GM23248 (cell line): ENCODE measurements around the gene CLK3. TPM values are rescaled to one million over a fixed set of nuclear protein-coding genes. Genes with fewer than 3 reads are reported as not detected.

Experiments used
- DNase-seq: peaks from one replicate; pipeline ENCODE4 v3.0.0-alpha.2; 2015
- H2AFZ ChIP-seq: fragments of 200-600 bp; sonication (generic); 2 replicates; pipeline ENCODE4 v1.6.1; 2016; ENCODE audit warnings: antibody characterized with exemption
- H3F3A ChIP-seq: fragments of 200-600 bp; sonication (generic); 2 replicates; pipeline ENCODE4 v1.6.1; 2016; ENCODE audit warnings: mild to moderate bottlenecking, antibody characterized with exemption, mixed run types; ENCODE audit not compliant: insufficient read depth
- H3K27ac ChIP-seq: fragments of 200-600 bp; sonication (generic); 2 replicates; pipeline ENCODE4 v1.5.1; 2016; ENCODE audit warnings: mild to moderate bottlenecking
- H3K27me3 ChIP-seq: fragments of 200-600 bp; sonication (generic); replicated peaks from 2 replicates; pipeline ENCODE4 v1.6.1; 2016; ENCODE audit warnings: mild to moderate bottlenecking; ENCODE audit not compliant: insufficient read depth
- H3K36me3 ChIP-seq: fragments of 200-600 bp; sonication (generic); 2 replicates; pipeline ENCODE4 v1.6.1; 2016; ENCODE audit warnings: low read depth, mild to moderate bottlenecking
- H3K4me1 ChIP-seq: fragments of 200-600 bp; sonication (generic); 2 replicates; pipeline ENCODE4 v1.6.1; 2016; ENCODE audit warnings: mild to moderate bottlenecking; ENCODE audit not compliant: insufficient read depth
- H3K4me2 ChIP-seq: fragments of 200-600 bp; sonication (generic); one replicate; pipeline ENCODE4 v1.6.1; 2016; ENCODE audit warnings: mild to moderate bottlenecking; ENCODE audit not compliant: unreplicated experiment
- H3K4me3 ChIP-seq: fragments of 200-600 bp; sonication (generic); 2 replicates; pipeline ENCODE4 v1.5.1; 2016; ENCODE audit warnings: mild to moderate bottlenecking
- H3K79me2 ChIP-seq: fragments of 200-600 bp; sonication (generic); 2 replicates; pipeline ENCODE4 v1.6.1; 2016; ENCODE audit warnings: mild to moderate bottlenecking; ENCODE audit not compliant: insufficient read depth
- H3K9ac ChIP-seq: fragments of 200-600 bp; sonication (generic); 2 replicates; pipeline ENCODE4 v1.6.1; 2016; ENCODE audit warnings: mild to moderate bottlenecking
- H3K9me2 ChIP-seq: fragments of 200-600 bp; sonication (generic); 2 replicates; pipeline ENCODE4 v1.6.1; 2016; ENCODE audit warnings: mixed run types, mild to moderate bottlenecking, moderate library complexity; ENCODE audit not compliant: insufficient read depth
- H3K9me3 ChIP-seq: fragments of 200-600 bp; sonication (generic); one replicate; pipeline ENCODE4 v1.6.1; 2017; ENCODE audit warnings: low read depth
- H4K20me1 ChIP-seq: fragments of 200-600 bp; sonication (generic); 2 replicates; pipeline ENCODE4 v1.6.0; 2016; ENCODE audit not compliant: insufficient read depth
- EZH2 ChIP-seq: fragments of 200-600 bp; sonication (generic); IDR thresholded peaks from 2 replicates; pipeline ENCODE4 v1.6.1; 2018; ENCODE audit warnings: antibody characterized with exemption, mild to moderate bottlenecking; ENCODE audit not compliant: insufficient read depth, poor library complexity, severe bottlenecking
- EZH2phosphoT487 ChIP-seq: fragments of 200-600 bp; sonication (generic); IDR thresholded peaks from 2 replicates; pipeline ENCODE4 v1.6.1; 2018; ENCODE audit warnings: antibody characterized with exemption, moderate library complexity, mild to moderate bottlenecking, low read depth; ENCODE audit not compliant: insufficient read depth
- WGBS, 2 experiments: methylation state at CpG; one replicate each; pipeline ENCODE4 v1.1.6; 2015 to 2017; ENCODE audit warnings: low lambda C conversion rate in 2 of 2, low coverage in 1 of 2; ENCODE audit errors: missing lambda C conversion rate in 2 of 2; 5-methylcytosine and 5-hydroxymethylcytosine counted together
- in situ Hi-C: fragments of 300-500 bp; cut with MboI; formaldehyde crosslinking; loops from 2 replicates; pipeline ENCODE4 v1.15.0; 2020
- polyA plus RNA-seq: library from polyadenylated mRNA; unstranded; fragments of >200 nt; fragmentation: Nextera tagmentation; extraction: Ambion mirVana; gene quantifications from 2 replicates; pipeline ENCODE4 v1.2.1, GENCODE V29; 2016
- total RNA-seq: library from RNA; depleted of rRNA; stranded (reverse); fragments of >200 nt; shearing (Covaris generic); gene quantifications from 2 replicates; pipeline ENCODE4 v1.2.3, GENCODE V29; 2014

CLK3 gene
- total and polyA plus RNA-seq, 2 experiments from 2014 or later, result 41.9 to 67.9 TPM

DNA sequence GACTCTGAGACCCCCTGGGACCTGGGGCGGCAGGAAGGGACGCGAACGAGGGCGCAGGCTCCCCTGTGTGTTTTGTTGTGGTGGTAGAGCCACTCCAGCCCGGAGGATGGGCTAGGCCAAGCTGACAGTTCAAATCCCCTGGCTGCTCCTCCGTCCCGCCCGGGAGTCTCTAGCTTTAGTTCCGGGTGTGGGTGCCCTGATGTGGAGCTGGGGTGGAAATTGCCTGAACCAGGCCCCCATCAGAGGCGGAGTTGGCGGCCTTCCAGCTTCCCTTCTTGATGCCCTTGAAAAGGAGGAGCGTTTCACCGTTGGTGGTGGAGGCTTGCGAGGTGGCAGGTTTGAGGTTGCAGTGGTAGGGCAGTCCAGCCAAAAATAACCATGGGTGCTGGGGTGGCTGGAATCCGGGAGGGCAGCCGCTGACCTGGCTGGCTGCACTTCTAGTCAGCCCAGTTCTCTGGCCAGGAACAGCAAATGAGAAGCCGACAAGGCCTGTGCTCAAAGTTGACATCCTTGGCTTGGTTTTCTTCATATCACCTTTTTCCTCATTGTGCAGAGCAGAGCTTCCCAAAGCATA, 817 bp downstream of the CLK3 start:
- Histone ChIP-seq H3K4me1 (peaks cover 16% of the 10 kb centered on the region), H3F3A (peaks cover 24% of the 10 kb centered on the region), H2AFZ (peak overlapping the region; percentile 89; the same call in 1 of the 2 replicates), H3K4me3 (peak overlapping the region; percentile 80), H3K4me2 (peak overlapping the region; percentile 82), H3K36me3 (0 out of 2 replicates have a peak, but pooled peaks cover under 1% of the 10 kb centered on the region), H3K9me3 (no peaks in the 10 kb centered on the region), H3K27me3 (no peaks in the 10 kb centered on the region), H3K9me2 (no peaks in the 10 kb centered on the region), H3K79me2 (peaks cover 58% of the 10 kb centered on the region), H3K9ac (peak overlapping the region; percentile 98), H4K20me1 (peaks cover 12% of the 10 kb centered on the region), H3K27ac (peak overlapping the region; percentile 90)
- peak; percentile 85 for DNase-seq
- WGBS, 2 experiments, result 2% methylated on average over 18 of the region's 18 CpGs
- in situ Hi-C loops, result no loop called here
- TF ChIP-seq EZH2 (no peak), EZH2phosphoT487 (no peak)

DNA sequence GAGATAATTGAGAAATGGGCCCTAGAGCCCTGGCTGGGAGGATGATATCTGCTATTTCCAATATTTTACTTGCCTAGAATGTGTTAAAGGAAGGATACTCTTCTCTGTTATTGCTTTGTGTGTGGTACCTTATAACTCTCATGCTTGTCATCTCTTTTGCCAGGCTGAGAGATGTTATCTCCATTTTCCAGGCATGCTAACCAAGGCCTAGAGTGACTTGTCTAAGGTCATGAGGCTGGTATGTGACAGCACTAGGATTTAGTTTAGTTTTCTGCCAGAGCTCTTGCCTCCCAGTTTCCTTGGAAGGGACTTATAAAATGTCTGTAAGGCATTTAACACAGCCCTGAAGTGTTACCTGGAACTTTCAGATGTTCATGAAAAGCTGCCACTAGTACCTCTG, 1.4 kb downstream of the CLK3 start:
- in situ Hi-C loops, result no loop called here
- H4K20me1 ChIP-seq, result peaks cover 14% of the 10 kb centered on the region

DNA sequence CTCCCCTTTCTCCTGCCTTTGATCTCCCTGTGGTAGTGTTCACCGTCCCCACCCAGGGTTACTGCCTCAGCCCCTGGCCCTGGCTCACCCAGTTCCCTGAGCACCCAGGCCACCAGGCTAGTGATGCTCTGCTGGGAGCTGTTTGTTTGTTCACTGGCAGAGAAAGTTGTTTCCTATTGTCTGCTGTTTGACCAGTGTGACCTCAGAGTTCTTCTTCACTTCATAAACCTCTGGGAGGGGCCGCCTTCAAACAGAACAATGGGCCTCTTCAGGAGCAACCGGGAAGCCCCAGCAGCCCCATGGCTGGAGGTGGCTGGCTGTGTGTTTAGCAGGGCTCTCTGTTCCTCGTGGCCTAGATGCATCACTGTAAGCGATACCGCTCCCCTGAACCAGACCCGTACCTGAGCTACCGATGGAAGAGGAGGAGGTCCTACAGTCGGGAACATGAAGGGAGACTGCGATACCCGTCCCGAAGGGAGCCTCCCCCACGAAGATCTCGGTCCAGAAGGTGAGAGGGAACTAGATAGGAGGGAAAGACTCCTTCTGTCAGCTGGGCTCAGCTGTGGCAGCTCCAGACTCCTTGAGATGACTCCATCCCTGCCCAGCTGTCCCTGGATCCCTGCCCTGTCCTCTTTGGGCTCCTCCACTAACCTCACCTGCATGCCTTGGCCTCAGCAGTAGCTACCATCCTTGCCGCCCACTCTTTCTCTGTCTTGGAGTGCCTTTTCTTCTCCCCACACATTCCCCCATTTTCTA, 3.4 kb downstream of the CLK3 start:
- H3K27me3 ChIP-seq, result no peaks in the 10 kb centered on the region
- no peak for DNase-seq
- no peak overlapping the region for H3K27ac ChIP-seq
- no peak overlapping the region for H3K4me3 ChIP-seq
- H3K9ac ChIP-seq, result no peak overlapping the region
- TF ChIP-seq EZH2phosphoT487, result no peak
- no peak for TF ChIP-seq EZH2
- no peak overlapping the region for H3K4me2 ChIP-seq
- H4K20me1 ChIP-seq, result peaks cover 14% of the 10 kb centered on the region
- peaks cover 84% of the 10 kb centered on the region for H3K79me2 ChIP-seq
- H2AFZ ChIP-seq, result no peak overlapping the region
- peaks cover 16% of the 10 kb centered on the region for H3K4me1 ChIP-seq
- in situ Hi-C loops, result no loop called here
- H3K9me2 ChIP-seq, result no peaks in the 10 kb centered on the region
- peaks cover 22% of the 10 kb centered on the region for H3K36me3 ChIP-seq
- WGBS, 2 experiments, result 81 to 84% methylated on average over 15 of the region's 15 CpGs
- H3F3A ChIP-seq, result peaks cover 17% of the 10 kb centered on the region; the same call in 1 of the 2 replicates
- H3K9me3 ChIP-seq, result no peaks in the 10 kb centered on the region

More for the DNA sequence above, 1.4 kb downstream of the CLK3 start:
- Histone ChIP-seq H3K79me2 (peaks cover 64% of the 10 kb centered on the region), H3K27me3 (no peaks in the 10 kb centered on the region), H3K4me3 (peak overlapping the region; percentile 80), H3K4me1 (peaks cover 16% of the 10 kb centered on the region), H3K9me2 (no peaks in the 10 kb centered on the region), H3K4me2 (peak overlapping the region; percentile 82), H2AFZ (no peak overlapping the region), H3K27ac (peak overlapping the region; percentile 90), H3K9ac (peak overlapping the region; percentile 98), H3K36me3 (peaks cover 6% of the 10 kb centered on the region; the same call in 1 of the 2 replicates), H3K9me3 (no peaks in the 10 kb centered on the region), H3F3A (peaks cover 24% of the 10 kb centered on the region)
- no peak for TF ChIP-seq EZH2phosphoT487
- no peak for TF ChIP-seq EZH2
- peak; percentile 51 for DNase-seq

DNA sequence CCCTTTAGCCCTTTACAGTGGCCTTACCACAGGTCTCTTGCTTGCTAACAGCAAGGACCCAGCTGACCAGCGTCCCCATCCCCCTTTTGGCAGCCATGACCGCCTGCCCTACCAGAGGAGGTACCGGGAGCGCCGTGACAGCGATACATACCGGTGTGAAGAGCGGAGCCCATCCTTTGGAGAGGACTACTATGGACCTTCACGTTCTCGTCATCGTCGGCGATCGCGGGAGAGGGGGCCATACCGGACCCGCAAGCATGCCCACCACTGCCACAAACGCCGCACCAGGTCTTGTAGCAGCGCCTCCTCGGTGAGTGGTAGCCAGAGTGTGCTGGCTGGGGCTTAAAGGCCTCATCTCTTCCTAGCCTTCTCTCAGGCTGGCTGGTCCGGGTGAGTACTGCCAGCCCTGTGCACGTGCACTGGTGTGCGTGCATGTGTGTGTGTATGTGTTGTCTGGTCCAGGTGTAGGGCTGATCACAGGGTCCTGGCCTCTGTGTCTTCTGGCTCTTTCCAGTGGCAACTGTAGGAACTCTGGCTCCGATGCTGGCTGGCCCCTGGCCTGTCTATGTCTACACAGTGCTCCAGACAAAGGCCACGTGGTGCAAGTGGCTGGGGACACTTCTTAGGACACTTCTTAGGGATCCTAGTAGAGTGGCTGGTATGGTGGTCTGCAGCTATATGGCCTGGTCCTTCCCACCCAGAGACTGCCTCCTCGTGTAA, 4.4 kb downstream of the CLK3 start:
- Histone ChIP-seq H3K4me3 (no peak overlapping the region), H3K9me3 (no peaks in the 10 kb centered on the region), H3K36me3 (peaks cover 27% of the 10 kb centered on the region), H3F3A (peaks cover 17% of the 10 kb centered on the region; the same call in 1 of the 2 replicates), H3K9ac (no peak overlapping the region), H3K27ac (no peak overlapping the region), H3K27me3 (no peaks in the 10 kb centered on the region), H4K20me1 (peaks cover 14% of the 10 kb centered on the region), H3K79me2 (peaks cover 95% of the 10 kb centered on the region), H3K4me1 (peaks cover 13% of the 10 kb centered on the region), H3K4me2 (no peak overlapping the region), H3K9me2 (no peaks in the 10 kb centered on the region), H2AFZ (no peak overlapping the region)
- in situ Hi-C loops, result loop anchor here (10.0 kb wide), 1 partner anchor 245 kb away; no protein-coding TSS in a partner anchor
- no peak for TF ChIP-seq EZH2phosphoT487
- no peak for TF ChIP-seq EZH2
- WGBS, 2 experiments, result 89 to 92% methylated on average over 23 to 27 of the region's 27 CpGs
- no peak for DNase-seq
